ENCODE data around the gene TRIM15. TPM values are rescaled to one million over a fixed set of nuclear protein-coding genes. Genes with fewer than 3 reads are reported as not detected.
"Not testable (repeated sequence)": the region's sequence is repeated elsewhere in the genome, so short reads cannot be mapped to it uniquely, and the experiment has no call there.

The TRIM15 gene
- total RNA-seq, 1 experiment from 2014 or later = 11.8 TPM

DNA sequence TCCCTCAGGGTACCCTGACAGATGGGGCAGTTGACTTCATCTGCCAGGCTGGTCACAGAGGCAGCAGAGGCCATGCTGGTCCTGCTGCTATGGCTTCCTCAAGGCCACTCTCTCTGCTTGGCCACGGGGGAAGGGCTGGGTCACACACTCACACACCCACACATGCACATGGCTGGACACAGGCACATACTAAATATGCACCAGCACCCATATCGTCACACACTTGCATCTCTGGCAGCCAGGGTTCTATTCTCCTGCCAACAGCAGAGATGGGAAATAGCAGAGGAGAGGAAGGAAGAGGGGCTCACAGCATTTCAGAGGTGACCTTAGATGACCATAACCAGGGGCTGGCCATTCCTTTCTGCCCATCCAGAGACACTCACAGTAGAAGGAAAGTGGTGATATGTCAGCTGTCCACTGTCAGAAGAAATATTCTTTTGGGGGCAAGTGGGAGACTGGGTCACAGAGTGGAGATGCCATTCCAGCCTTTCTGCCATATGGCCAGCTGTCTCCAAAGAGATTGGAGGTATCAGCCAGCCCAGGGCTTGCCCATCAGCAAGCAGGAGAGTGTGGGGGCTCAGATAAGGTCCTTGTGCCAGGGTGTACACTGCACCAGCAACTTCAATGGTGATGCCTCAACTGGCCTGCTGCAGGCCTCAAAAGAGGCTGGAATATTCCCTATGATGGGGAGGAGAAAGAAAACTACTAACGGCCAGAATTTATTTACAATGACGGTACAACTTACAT is 2.4 kb upstream of the TRIM15 start, which contains the start of gene TRIM10:
TRIM10 (minus strand) TSS at position 427 of the 747 bp plus-strand sequence; CDS start at position 74, 353 bp downstream.
- Mint-ChIP-seq H3K27me3 (ENCODE audit: unreplicated experiment) (no peaks in the 10 kb centered on the region), H3K4me3 (ENCODE audit: low read depth, unreplicated experiment) (peak within 1 kb of the TSS; percentile 49), H3K36me3 (ENCODE audit: insufficient read depth, unreplicated experiment) (peaks cover 22% of the 10 kb centered on the region), H3K27ac (ENCODE audit: unreplicated experiment) (peak within 1 kb of the TSS; percentile 71), H3K4me1 (ENCODE audit: low read depth, unreplicated experiment) (peaks cover 29% of the 10 kb centered on the region), H3K9me3 (ENCODE audit: low read depth, unreplicated experiment) (no peaks in the 10 kb centered on the region)
- CTCF ChIA-PET = no interaction called here
- BruUV-seq (replicated peaks) = no TSS peak
- no peak for DNase-seq
- intact Hi-C loops (cut with micrococcal nuclease; ENCODE audit: unreplicated experiment) = no loop called here
- TF ChIP-seq, protein P1, sequence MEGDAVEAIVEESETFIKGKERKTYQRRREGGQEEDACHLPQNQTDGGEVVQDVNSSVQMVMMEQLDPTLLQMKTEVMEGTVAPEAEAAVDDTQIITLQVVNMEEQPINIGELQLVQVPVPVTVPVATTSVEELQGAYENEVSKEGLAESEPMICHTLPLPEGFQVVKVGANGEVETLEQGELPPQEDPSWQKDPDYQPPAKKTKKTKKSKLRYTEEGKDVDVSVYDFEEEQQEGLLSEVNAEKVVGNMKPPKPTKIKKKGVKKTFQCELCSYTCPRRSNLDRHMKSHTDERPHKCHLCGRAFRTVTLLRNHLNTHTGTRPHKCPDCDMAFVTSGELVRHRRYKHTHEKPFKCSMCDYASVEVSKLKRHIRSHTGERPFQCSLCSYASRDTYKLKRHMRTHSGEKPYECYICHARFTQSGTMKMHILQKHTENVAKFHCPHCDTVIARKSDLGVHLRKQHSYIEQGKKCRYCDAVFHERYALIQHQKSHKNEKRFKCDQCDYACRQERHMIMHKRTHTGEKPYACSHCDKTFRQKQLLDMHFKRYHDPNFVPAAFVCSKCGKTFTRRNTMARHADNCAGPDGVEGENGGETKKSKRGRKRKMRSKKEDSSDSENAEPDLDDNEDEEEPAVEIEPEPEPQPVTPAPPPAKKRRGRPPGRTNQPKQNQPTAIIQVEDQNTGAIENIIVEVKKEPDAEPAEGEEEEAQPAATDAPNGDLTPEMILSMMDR (IDR thresholded peaks at IDR 0.05; ENCODE audit: unreplicated experiment) = no peak

DNA sequence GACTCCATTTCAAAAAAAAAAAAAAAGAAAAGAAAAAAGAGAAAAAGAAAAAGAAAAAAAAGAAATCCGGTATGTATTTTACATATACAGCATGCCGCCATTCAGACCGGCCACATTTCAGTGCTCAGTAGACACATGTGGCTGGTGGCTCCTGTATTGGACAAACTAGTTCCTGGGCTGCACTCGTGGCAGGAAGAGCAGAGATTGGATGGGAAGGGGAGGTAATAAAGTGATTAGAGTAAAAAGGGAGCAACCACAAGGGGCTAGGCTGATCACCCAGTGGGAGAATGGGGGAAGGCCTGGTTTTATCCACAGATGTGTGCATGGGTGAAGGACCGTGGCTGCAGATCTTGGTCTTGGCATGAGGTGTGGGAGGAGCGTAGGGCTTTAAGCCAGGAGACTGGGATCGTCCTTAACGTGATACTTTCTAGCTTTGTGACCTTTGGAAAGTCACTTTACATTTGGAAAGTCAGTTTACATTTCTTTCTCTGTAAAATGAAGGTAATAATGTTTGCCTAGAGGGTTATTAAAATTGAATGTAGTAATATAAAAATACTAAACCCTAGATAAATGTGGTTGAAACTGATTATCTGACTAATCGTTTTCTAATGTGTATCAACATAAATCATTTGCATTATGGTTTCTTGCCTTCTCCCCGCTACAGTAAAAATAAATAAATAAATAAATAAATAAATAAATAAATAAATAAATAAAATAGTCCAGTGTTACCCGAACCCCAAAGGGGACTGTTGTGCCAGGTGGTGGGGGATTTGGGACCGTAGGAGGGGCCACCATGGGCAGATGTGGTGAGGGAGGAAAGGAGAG is 869 bp upstream of the TRIM15 start:
- CTCF ChIA-PET = no interaction called here

GRCh38 chr6:30163918-30164654 is 740 bp downstream of the TRIM15 start:
- BruUV-seq (replicated peaks) = no TSS peak
- Mint-ChIP-seq H3K36me3 (ENCODE audit: insufficient read depth, unreplicated experiment) (peaks cover 32% of the 10 kb centered on the region), H3K27ac (ENCODE audit: unreplicated experiment) (peak overlapping the region; percentile 77), H3K27me3 (ENCODE audit: unreplicated experiment) (no peaks in the 10 kb centered on the region), H3K9me3 (ENCODE audit: low read depth, unreplicated experiment) (no peaks in the 10 kb centered on the region), H3K4me3 (ENCODE audit: low read depth, unreplicated experiment) (peak overlapping the region; percentile 94), H3K4me1 (ENCODE audit: low read depth, unreplicated experiment) (peaks cover 31% of the 10 kb centered on the region)
- TF ChIP-seq, protein P1 (IDR thresholded peaks at IDR 0.05; ENCODE audit: unreplicated experiment) = no peak
- CTCF ChIA-PET = interaction anchor here (0.6 to 1.3 kb wide), 4 partner anchors 11 to 63 kb away, joined by 3 read pairs; no protein-coding TSS in a partner anchor
- no peak for DNase-seq
- intact Hi-C loops (cut with micrococcal nuclease; ENCODE audit: unreplicated experiment) = no loop called here

More for the DNA sequence above, 869 bp upstream of the TRIM15 start:
- Mint-ChIP-seq H3K9me3 (ENCODE audit: low read depth, unreplicated experiment) (no peaks in the 10 kb centered on the region), H3K36me3 (ENCODE audit: insufficient read depth, unreplicated experiment) (peaks cover 22% of the 10 kb centered on the region), H3K27ac (ENCODE audit: unreplicated experiment) (peak overlapping the region; percentile 77), H3K4me3 (ENCODE audit: low read depth, unreplicated experiment) (peak overlapping the region; percentile 94), H3K4me1 (ENCODE audit: low read depth, unreplicated experiment) (peaks cover 31% of the 10 kb centered on the region), H3K27me3 (ENCODE audit: unreplicated experiment) (no peaks in the 10 kb centered on the region)
- no peak for DNase-seq
- BruUV-seq (replicated peaks) = TSS peak; percentile 68
- intact Hi-C loops (cut with micrococcal nuclease; ENCODE audit: unreplicated experiment) = no loop called here
- TF ChIP-seq, protein P1 (IDR thresholded peaks at IDR 0.05; ENCODE audit: unreplicated experiment) = no peak

GRCh38 chr6:30164714-30165113 is 1.4 kb downstream of the TRIM15 start:
- TF ChIP-seq, protein P1 (IDR thresholded peaks at IDR 0.05; ENCODE audit: unreplicated experiment) = no peak
- peak overlapping the region; percentile 94 for H3K4me3 Mint-ChIP-seq (ENCODE audit: low read depth, unreplicated experiment)
- H3K4me1 Mint-ChIP-seq (ENCODE audit: low read depth, unreplicated experiment) = peaks cover 31% of the 10 kb centered on the region
- no peak for DNase-seq
- CTCF ChIA-PET = interaction anchor here (0.8 kb wide), 1 partner anchor 32 kb away, joined by 3 read pairs; no protein-coding TSS in a partner anchor
- intact Hi-C loops (cut with micrococcal nuclease; ENCODE audit: unreplicated experiment) = no loop called here
- H3K36me3 Mint-ChIP-seq (ENCODE audit: insufficient read depth, unreplicated experiment) = peaks cover 35% of the 10 kb centered on the region
- peak overlapping the region; percentile 22 for H3K27ac Mint-ChIP-seq (ENCODE audit: unreplicated experiment)
- no peaks in the 10 kb centered on the region for H3K9me3 Mint-ChIP-seq (ENCODE audit: low read depth, unreplicated experiment)
- no TSS peak for BruUV-seq (replicated peaks)
- no peaks in the 10 kb centered on the region for H3K27me3 Mint-ChIP-seq (ENCODE audit: unreplicated experiment)

DNA sequence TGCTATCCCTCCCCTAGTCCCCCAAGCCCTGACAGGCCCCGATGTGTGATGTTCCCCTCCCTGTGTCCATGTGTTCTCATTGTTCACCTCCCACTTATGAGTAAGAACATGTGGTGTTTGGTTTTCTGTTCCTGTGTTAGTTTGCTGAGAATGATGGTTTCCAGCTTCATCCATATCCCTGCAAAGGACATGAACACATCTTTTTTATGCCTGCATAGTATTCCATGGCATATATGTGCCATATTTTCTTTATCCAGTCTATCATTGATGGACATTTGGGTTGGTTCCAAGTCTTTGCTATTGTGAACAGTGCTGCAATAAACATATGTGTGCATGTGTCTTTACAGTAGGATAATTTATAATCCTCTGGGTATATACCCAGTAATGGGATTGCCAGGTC is 1.9 kb downstream of the TRIM15 start:
- H3K9me3 Mint-ChIP-seq (ENCODE audit: low read depth, unreplicated experiment) = not testable (repeated sequence)
- CTCF ChIA-PET = interaction anchor here (1.1 kb wide), 1 partner anchor 63 kb away, joined by 3 read pairs; no protein-coding TSS in a partner anchor

More for the DNA sequence above, 1.9 kb downstream of the TRIM15 start:
- Mint-ChIP-seq H3K36me3 (ENCODE audit: insufficient read depth, unreplicated experiment) (peaks cover 35% of the 10 kb centered on the region), H3K4me1 (ENCODE audit: low read depth, unreplicated experiment) (peaks cover 31% of the 10 kb centered on the region), H3K4me3 (ENCODE audit: low read depth, unreplicated experiment) (peak overlapping the region; percentile 94)
- BruUV-seq (replicated peaks); intact Hi-C loops (cut with micrococcal nuclease; ENCODE audit: unreplicated experiment); H3K27me3 Mint-ChIP-seq (ENCODE audit: unreplicated experiment); H3K27ac Mint-ChIP-seq (ENCODE audit: unreplicated experiment); DNase-seq: not testable (repeated sequence)

All from Calu3 (cell line).